ENCODE data around the gene CHTOP.

GRCh38 chr1:153642161-153642560 lies 8.3 kb downstream of the CHTOP start:
- no peak for TF ChIP-seq EZH2phosphoT487 (IDR thresholded peaks at IDR 0.05; ENCODE audit: unreplicated experiment)
- TF ChIP-seq EZH2 (IDR thresholded peaks at IDR 0.05; ENCODE audit: low read depth, unreplicated experiment), result no peak
- TF ChIP-seq NANOG (IDR thresholded peaks at IDR 0.05; ENCODE audit: borderline replicate concordance), result no peak
- TF ChIP-seq CTCF (conservative IDR thresholded peaks at IDR 0.05; ENCODE audit: low read depth in 2 of 2), result no peak
- no peak for TF ChIP-seq REST (IDR thresholded peaks at IDR 0.05; ENCODE audit: unreplicated experiment)
- TF ChIP-seq ZNF114 (CRISPR knock-in tag; IDR thresholded peaks at IDR 0.05), result no peak
- TF ChIP-seq JUNB (IDR thresholded peaks at IDR 0.05; ENCODE audit: unreplicated experiment), result no peak
- TF ChIP-seq CREB1 (CRISPR knock-in tag; IDR thresholded peaks at IDR 0.05; ENCODE audit: low read depth), result no peak
